ENCODE data around the gene C6orf89. TPM values are rescaled to one million over a fixed set of nuclear protein-coding genes. Genes with fewer than 3 reads are reported as not detected.

The C6orf89 gene
- total RNA-seq, 1 experiment from 2014 or later, result 32.9 TPM

DNA sequence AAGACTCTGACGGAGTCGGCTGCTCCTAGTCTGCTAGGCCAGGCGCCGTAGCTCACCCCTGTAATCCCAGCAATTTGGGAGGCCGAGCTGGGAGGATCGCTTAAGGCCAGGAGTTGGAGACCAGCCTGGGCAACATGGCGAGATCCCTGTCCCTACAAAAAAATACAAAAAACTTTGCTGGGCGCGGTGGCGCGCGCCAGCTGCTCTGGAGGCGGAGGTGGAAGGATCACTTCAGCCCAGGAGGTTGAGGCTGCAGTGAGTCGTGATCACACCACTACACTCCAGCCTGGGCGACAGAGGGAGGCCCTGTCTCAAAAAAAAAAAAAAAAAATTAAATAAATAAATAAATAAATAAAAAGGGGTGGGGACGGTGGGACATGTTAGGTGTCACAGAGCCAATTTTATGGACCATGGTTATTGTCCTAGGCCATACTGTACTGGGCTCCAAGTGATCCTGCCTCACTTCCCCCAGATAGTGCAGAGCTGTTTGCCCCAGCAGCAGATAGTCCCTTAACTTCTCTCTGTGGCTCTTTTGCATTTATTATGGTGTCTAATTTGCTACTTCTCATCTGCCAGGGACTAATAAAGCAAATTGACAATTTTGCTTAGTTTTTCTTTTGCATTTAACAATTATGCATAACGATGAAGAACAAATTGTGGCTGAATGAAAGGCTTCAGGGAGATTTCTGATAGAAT lies 74.0 kb downstream of the C6orf89 start:
- DNase-seq (ENCODE audit: low read depth, low spot score), result no peak
- TF ChIP-seq POLR2A (IDR thresholded peaks at IDR 0.05; ENCODE audit: borderline replicate concordance, extremely low read depth, insufficient read depth, insufficient read length) (no peak), SRF (IDR thresholded peaks at IDR 0.05; ENCODE audit: low read depth) (no peak), RAD21 (IDR thresholded peaks at IDR 0.05; ENCODE audit: low read depth) (no peak), TCF7L2 (IDR thresholded peaks at IDR 0.05; ENCODE audit: borderline replicate concordance, extremely low read depth, insufficient read depth, insufficient read length) (no peak), FOSL1 (IDR thresholded peaks at IDR 0.05; ENCODE audit: low read depth) (no peak), JUND (IDR thresholded peaks at IDR 0.05) (no peak), POLR2AphosphoS5 (IDR thresholded peaks at IDR 0.05; ENCODE audit: low read depth, low read length) (no peak), SP1 (IDR thresholded peaks at IDR 0.05; ENCODE audit: low read depth) (no peak), YY1 (IDR thresholded peaks at IDR 0.05; ENCODE audit: extremely low read depth, insufficient replicate concordance, low read depth, low read length) (no peak), ZFX (IDR thresholded peaks at IDR 0.05) (no peak), EGR1 (IDR thresholded peaks at IDR 0.05; ENCODE audit: low read depth) (no peak), ZNF274 (IDR thresholded peaks at IDR 0.05; ENCODE audit: low read depth, low read length) (no peak), EZH2phosphoT487 (IDR thresholded peaks at IDR 0.05; ENCODE audit: borderline replicate concordance) (no peak), SIN3A (IDR thresholded peaks at IDR 0.05; ENCODE audit: low read depth) (no peak), ELF1 (IDR thresholded peaks at IDR 0.05; ENCODE audit: borderline replicate concordance, low read depth) (no peak)
- TF ChIP-seq, protein P1, sequence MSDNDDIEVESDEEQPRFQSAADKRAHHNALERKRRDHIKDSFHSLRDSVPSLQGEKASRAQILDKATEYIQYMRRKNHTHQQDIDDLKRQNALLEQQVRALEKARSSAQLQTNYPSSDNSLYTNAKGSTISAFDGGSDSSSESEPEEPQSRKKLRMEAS (IDR thresholded peaks at IDR 0.05), result no peak
- TF ChIP-seq, protein P2, sequence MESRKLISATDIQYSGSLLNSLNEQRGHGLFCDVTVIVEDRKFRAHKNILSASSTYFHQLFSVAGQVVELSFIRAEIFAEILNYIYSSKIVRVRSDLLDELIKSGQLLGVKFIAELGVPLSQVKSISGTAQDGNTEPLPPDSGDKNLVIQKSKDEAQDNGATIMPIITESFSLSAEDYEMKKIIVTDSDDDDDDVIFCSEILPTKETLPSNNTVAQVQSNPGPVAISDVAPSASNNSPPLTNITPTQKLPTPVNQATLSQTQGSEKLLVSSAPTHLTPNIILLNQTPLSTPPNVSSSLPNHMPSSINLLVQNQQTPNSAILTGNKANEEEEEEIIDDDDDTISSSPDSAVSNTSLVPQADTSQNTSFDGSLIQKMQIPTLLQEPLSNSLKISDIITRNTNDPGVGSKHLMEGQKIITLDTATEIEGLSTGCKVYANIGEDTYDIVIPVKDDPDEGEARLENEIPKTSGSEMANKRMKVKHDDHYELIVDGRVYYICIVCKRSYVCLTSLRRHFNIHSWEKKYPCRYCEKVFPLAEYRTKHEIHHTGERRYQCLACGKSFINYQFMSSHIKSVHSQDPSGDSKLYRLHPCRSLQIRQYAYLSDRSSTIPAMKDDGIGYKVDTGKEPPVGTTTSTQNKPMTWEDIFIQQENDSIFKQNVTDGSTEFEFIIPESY (IDR thresholded peaks at IDR 0.05; ENCODE audit: extremely low read depth, insufficient replicate concordance, low read length), result no peak
- TF ChIP-seq, protein P3, sequence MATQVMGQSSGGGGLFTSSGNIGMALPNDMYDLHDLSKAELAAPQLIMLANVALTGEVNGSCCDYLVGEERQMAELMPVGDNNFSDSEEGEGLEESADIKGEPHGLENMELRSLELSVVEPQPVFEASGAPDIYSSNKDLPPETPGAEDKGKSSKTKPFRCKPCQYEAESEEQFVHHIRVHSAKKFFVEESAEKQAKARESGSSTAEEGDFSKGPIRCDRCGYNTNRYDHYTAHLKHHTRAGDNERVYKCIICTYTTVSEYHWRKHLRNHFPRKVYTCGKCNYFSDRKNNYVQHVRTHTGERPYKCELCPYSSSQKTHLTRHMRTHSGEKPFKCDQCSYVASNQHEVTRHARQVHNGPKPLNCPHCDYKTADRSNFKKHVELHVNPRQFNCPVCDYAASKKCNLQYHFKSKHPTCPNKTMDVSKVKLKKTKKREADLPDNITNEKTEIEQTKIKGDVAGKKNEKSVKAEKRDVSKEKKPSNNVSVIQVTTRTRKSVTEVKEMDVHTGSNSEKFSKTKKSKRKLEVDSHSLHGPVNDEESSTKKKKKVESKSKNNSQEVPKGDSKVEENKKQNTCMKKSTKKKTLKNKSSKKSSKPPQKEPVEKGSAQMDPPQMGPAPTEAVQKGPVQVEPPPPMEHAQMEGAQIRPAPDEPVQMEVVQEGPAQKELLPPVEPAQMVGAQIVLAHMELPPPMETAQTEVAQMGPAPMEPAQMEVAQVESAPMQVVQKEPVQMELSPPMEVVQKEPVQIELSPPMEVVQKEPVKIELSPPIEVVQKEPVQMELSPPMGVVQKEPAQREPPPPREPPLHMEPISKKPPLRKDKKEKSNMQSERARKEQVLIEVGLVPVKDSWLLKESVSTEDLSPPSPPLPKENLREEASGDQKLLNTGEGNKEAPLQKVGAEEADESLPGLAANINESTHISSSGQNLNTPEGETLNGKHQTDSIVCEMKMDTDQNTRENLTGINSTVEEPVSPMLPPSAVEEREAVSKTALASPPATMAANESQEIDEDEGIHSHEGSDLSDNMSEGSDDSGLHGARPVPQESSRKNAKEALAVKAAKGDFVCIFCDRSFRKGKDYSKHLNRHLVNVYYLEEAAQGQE (IDR thresholded peaks at IDR 0.05; ENCODE audit: low read depth), result no peak
- TF ChIP-seq, protein P4, sequence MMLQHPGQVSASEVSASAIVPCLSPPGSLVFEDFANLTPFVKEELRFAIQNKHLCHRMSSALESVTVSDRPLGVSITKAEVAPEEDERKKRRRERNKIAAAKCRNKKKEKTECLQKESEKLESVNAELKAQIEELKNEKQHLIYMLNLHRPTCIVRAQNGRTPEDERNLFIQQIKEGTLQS (IDR thresholded peaks at IDR 0.05), result no peak
- TF ChIP-seq, protein P5, sequence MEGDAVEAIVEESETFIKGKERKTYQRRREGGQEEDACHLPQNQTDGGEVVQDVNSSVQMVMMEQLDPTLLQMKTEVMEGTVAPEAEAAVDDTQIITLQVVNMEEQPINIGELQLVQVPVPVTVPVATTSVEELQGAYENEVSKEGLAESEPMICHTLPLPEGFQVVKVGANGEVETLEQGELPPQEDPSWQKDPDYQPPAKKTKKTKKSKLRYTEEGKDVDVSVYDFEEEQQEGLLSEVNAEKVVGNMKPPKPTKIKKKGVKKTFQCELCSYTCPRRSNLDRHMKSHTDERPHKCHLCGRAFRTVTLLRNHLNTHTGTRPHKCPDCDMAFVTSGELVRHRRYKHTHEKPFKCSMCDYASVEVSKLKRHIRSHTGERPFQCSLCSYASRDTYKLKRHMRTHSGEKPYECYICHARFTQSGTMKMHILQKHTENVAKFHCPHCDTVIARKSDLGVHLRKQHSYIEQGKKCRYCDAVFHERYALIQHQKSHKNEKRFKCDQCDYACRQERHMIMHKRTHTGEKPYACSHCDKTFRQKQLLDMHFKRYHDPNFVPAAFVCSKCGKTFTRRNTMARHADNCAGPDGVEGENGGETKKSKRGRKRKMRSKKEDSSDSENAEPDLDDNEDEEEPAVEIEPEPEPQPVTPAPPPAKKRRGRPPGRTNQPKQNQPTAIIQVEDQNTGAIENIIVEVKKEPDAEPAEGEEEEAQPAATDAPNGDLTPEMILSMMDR (IDR thresholded peaks at IDR 0.05 in 2 of 3, conservative IDR thresholded peaks at IDR 0.05 in 1 of 3; ENCODE audit: borderline replicate concordance in 1 of 3, insufficient read depth in 1 of 3, low read depth in 2 of 3, low read length in 2 of 3), result no peak

More for the DNA sequence above, 74.0 kb downstream of the C6orf89 start:
- Histone ChIP-seq H3K9me2 (ENCODE audit: insufficient read depth) (no peaks in the 10 kb centered on the region), H3K4me3 (replicated peaks in 1 of 2; ENCODE audit: low read depth in 1 of 2, low read length in 2 of 2) (no peak overlapping the region), H3K27ac (ENCODE audit: low read depth, low read length) (no peak overlapping the region), H3K79me2 (ENCODE audit: insufficient read depth, low read length) (no peaks in the 10 kb centered on the region), H3K36me3 (ENCODE audit: control insufficient read depth in 1 of 2, insufficient read depth in 2 of 2, low read length in 2 of 2) (no peaks in the 10 kb centered on the region), H4K20me1 (ENCODE audit: insufficient read depth) (no peaks in the 10 kb centered on the region), H3K9me3 (ENCODE audit: control insufficient read depth in 1 of 2, insufficient read depth in 1 of 2, low read depth in 1 of 2, low read length in 2 of 2) (no peaks in the 10 kb centered on the region), H3K27me3 (ENCODE audit: insufficient read depth, low read length) (no peaks in the 10 kb centered on the region), H2AFZ (ENCODE audit: low read depth, low read length, poor library complexity, severe bottlenecking) (peak overlapping the region; percentile 35), H3K4me1 (ENCODE audit: control insufficient read depth in 1 of 2, insufficient read depth in 2 of 2, low read length in 2 of 2) (peaks cover 15 to 59% of the 10 kb centered on the region in 2 experiments), H3K4me2 (ENCODE audit: low read length) (peak overlapping the region; percentile 61), H3K9ac (ENCODE audit: low read length) (no peak overlapping the region)
- BruUV-seq (replicated peaks), result no TSS peak
- POLR2A ChIA-PET, result no interaction called here
- intact Hi-C loops (cut with micrococcal nuclease), result no loop called here
- RAD21 ChIA-PET (ENCODE audit: low non-redundant PET in 1 of 2, low total read pairs in 2 of 2, uncharacterized antibody in 2 of 2, unreplicated experiment in 2 of 2), result no interaction called here
- CTCF ChIA-PET, result no interaction called here
- no peak for ATAC-seq

All from HCT116 (cell line).